Activated CD4-positive, alpha-beta T cell treated with anti-CD3 and anti-CD28 coated beads, Interleukin-2, amount 50 U/mL, for 4 hours (primary cell): ENCODE measurements around the gene FAM110D.
A peak's percentile ranks its signal among the peaks of the same experiment; 100 is the strongest.

ENCODE experiments used
- DNase-seq, 2 experiments: peaks; one replicate each; pipeline ENCODE4 v3.0.0-alpha.2; 2020

FAM110D gene

DNA sequence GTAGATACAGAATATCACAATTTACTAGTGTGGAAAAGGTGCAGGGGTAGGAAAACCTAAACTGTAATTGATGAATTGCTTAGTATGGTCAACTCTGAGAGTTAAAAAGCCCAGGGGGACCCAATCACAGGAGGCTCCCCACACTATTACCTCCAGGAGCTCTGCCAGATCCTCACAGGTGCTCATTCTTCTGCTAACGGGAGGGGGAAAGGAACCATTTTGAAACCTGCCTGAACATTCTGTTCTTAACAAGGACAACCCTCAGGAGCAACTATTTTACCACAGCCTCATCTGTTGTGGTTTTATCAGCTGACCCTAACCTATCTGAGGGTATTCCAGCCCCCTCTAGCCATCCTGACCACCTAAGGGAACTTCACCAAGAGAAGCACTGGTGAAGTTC lies 28.2 kb upstream of the FAM110D start:
- DNase-seq: no peak

DNA sequence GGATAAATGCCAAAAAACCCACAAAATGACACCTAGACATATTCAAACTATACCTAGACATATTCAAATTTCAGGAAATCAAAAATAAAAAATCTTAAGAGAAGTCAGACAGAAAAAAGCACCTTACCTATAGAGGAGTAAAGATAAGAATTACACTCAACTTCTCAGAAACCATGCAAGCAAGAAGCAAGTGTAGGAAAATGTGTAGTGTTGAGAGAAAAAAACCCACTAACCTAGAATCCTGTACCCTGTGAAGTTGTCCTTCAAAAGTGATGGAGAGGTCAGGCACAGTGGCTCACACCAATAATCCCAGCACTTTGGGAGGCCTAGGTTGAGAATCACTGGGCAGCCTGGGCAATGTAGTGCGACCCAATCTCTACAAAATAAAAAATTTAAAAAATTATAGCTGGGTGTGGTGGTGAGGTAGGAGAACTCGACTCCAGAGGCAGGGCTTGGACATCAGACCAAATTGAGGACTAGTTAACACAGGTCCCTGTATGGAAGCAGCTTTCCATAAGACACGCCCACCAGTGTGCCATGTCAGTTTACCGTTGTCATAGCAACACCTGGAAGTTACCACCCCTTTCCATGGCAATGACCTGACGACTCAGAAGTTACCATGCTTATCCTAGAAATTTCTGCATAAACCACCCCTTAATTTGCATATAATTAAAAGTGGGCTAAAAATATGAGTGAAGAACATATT lies 26.6 kb upstream of the FAM110D start:
- no peak for DNase-seq

DNA sequence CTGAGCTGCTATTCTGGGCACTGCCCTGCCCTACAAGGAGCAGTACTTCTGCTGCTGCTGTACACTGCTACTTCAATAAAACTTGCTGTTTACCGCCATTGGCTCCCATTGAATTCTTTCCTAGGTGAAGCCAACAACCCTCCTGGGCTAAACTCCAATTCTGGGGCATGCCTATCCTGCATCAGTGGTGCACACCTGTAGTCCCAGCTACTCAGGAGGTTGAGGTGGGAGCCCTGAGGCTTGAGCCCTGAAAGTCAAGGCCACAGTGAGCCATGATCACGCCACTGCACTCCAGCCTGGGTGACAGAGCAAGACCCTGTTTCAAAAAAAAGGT lies 26.1 kb upstream of the FAM110D start:
- no peak for DNase-seq

DNA sequence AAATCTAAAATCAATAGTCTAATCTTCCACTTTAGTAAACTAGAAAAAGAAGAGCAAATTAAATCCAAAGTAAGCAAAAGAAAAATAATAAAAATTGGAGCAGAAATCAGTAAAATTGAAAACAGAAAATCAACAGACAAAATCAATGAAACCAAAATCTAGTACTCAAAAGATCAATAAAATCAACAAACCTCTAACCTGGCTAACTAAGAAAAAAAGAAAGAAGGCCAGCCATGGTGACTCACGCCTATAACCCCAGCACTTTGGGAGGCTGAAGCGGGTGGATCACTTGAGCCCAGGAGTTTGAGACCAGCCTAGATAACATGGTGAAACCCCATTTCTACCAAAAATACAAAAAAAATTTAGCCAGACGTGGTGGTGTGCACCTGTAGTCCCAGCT lies 24.4 kb upstream of the FAM110D start:
- no peak for DNase-seq

DNA sequence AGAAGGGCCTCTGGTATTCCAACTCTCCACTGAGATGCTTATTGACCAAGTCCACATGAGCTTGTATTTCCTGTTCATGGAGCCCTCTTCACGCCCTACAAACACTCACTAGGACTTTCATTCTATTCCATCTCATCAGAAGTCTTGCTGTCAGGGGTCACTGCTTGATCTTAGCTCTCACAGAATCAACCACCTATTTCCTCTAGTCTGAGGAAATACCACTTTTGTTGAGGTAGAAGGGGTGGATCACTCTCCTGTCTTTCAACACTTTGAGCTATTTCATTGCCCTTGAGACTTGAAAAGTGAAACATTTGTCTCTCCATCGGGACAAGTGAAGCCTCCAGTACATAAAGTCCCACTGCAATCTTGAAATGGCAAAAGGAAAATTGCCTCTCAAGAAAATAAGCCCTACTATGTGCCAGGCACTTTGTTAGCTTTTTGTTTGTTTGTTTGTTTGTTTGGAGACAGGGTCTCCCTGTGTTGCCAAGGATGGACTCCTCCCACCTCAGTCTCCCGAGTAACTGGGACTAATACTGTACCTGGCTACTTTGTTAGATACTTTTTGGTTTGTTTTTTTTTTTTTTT lies 19.8 kb upstream of the FAM110D start:
- no peak for DNase-seq

DNA sequence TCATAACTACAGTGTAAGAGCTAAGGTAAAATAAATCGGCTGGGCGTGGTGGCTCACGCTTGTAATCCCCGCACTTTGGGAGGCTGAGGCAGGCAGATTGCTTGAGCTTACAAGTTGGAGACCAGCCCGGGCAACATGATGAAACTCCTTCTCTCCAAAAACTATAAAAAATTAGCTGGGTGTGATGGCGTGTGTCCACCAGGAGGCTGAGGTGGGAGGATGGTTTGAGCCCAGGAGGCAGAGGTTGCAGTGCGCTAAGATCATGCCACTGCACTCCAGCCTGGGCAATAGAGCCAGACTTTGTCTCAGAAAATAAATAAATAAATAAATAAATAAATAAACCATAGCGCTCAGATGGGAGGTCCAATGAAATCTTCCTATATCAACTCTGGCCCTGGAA lies 16.7 kb upstream of the FAM110D start:
- no peak for DNase-seq

DNA sequence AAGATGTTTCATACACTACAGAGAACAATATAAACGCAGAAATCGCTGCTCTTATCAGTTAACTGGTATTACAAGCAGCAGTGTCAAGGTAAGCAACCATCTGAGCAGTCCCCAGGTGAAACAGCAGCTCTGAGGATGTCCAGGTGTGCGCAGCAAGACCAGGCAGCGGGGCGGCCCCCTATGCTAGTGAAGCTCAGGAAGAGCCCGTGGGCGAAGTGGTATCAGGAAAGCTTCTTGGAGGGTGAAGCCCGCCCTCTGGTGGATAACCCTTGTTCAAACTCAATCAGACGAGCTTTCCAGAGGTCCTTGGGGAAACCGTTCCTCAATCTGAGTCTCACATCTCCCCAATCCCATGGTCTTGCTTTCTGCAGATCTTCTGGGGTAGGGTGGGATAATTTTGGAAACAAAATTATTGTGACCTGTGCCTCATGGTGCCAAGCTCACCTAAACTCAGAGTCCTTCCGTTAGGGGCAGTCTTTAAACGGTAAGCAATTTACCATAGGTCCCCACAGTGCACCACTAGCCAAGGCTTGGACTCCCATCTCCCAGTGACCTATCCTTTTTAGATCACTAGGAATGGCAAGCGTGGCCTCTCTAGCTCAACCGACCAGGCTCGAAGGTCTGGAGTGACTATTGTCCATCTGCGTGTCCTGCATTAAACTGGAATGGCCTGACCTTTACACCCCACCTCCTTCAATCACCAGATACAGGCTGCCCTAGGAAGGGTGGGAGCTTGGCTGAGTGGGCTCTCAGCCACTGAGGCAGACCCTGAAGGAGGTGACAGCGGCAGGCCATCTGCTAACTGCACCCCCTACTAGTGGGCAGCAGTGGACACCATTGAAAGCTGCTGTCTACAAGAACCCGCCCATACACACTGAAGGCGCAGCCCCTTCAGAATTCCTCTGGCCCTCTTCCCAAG lies 13.6 kb upstream of the FAM110D start:
- peak; percentile 68 to 71 for DNase-seq

DNA sequence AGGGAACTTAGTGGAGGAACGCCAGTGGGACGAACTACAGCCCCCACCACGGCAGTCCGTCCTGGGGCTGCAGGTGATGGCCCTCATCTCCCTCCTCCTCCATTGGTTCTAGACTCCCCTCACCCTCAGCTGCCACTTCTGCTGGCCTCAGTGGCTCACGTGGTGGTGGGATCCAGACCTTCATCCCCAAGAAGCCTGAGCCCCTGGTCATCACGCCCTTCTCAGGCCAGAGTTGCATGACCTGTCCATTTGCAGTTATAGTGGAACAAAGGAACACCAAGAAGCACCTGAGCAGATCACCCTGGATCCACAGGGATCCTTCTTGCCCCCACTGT lies 13.0 kb upstream of the FAM110D start:
- DNase-seq: no peak

DNA sequence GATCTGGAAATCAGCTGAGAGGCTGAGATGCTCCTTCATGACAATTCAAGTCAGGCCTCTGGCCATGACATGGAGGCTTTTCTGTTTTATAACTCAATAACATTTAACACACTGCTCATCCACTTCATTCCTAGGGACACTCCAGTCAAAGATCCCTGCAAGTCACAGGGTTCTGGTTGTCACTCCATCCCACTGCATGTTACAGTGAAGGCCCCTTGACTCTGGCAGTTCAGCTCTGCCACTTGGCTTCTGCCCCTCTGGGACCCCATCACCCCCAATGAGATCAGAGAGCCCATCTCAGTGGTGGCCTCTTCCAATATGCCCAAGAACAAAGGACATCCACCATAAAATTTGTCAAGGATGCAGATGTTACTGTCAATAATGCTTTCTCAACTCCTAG lies 10.0 kb upstream of the FAM110D start:
- DNase-seq: no peak

DNA sequence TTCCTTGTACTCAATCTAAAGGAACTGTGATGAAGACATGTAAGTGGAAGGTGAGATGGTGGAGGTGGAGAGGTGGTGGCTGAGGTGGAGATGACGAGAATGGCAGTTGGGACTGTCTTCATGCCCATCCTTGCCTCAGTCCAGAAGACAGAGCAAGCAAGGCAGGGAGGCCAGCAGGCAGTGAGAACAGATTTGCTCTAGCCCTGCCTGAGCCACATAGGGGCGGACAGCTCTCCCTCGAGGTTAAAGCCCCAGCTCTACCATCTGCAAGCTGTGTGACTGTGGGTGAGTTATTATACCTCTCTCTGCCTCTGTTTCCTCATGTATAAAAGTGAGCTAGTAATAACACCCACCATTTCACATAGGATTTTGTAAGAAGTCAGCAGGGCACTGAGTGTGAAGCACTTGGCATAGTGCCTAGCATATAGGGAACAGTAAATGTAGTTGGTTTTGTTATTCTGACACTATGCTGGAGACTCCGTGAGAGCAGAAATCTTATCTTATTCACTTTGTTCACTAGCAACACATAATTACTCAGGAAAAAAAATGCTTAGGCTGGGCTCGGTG lies 4.8 kb upstream of the FAM110D start:
- no peak for DNase-seq

DNA sequence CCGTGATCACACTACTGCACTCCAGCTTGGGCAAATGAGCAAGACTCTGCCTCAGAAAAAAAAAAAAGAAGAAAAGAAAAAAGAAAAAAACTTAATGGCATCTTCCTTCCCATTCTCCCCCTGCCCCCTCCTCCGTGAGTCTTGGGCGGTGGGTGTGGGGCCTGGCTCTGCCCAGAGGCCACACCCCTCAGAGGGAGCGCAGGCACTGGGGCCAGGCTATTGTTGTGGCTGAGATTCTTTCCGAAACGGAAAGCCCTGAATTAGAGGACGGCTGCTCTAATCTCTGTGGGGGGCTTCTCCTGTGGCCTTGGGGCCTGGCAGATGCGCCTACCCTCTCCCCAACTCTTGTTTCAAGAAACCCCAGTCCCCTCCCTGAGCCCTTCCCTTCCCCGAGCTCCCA lies 4.1 kb upstream of the FAM110D start:
- DNase-seq: no peak

DNA sequence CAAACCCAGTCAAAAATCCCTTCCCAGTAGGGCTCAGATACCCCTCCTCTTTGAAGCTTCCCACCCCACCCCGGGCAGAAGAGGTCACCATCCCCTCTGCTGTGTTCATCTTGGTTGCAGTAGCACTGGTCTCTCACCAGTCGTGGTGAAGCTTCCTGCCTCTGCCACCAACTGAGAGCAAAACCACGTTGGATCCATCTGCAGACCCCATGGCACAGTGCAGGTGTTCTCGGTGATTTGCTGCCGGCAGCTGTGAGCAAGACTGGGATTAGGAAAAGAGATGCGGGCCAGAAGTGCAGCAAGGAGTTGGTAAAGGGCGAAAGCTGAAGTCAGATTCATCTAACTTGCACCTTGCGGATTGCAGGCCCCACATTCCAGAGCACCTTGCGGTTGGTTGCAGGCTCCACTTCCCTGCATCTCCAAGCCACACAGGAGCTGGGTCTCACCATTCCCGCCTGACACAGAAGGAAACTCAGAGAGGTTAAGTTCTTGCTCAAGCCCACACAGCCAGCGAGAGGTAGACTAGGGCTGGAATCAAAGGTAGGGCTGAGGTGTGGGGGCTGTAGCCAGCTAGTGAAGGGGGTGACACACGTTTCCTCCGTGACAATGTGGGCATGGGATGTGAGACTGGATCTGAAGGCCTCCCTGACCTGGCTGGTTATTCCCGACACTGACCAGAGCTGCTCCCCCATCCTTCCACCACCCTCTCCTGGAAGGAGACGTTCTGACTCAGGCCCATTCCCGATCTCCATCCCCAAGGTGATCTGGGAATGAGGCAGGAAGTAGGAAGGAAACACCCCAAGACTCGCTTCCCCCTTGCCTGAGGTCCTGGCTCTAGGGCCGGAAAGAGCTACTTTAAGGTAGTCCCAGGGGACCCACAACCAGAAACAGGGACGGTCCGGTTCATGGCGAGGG lies 3.3 kb upstream of the FAM110D start:
- no peak for DNase-seq

DNA sequence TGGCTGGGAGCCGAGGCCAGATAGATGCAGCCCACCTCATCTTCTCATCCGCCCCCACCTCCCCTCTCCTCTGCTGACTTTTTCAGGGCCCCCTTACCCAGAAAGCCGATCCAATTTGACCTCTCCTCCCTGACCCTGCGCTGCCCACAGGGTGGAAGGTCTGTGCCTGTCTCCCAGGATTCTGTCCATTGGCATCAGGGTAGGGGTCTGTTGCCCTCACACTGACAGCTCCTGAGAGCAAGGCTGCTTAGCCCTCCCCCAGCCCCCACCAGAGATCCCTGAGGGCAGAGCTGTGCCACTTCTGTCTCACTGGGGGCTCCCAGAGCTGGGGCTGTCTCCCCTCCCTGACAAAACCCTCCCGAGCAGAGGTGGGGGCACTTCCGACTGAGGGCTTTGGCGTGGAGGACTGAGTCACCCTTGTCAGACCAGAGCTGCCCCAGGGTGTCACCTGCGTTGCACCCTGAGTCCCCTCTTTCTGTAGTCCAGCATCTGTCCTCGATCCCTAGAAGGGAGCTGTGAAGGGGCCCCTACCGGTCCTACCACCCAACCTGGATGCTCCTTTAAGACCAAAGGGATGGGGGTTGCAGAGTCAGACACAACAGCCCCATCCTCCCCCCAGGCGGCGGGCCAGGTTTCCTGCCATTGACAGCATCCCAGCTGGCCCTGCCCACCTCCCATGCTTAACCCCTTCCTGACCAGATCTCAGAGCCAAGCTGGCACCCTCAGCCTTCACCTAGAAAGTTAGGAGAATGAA lies 2.4 kb upstream of the FAM110D start:
- no peak for DNase-seq

DNA sequence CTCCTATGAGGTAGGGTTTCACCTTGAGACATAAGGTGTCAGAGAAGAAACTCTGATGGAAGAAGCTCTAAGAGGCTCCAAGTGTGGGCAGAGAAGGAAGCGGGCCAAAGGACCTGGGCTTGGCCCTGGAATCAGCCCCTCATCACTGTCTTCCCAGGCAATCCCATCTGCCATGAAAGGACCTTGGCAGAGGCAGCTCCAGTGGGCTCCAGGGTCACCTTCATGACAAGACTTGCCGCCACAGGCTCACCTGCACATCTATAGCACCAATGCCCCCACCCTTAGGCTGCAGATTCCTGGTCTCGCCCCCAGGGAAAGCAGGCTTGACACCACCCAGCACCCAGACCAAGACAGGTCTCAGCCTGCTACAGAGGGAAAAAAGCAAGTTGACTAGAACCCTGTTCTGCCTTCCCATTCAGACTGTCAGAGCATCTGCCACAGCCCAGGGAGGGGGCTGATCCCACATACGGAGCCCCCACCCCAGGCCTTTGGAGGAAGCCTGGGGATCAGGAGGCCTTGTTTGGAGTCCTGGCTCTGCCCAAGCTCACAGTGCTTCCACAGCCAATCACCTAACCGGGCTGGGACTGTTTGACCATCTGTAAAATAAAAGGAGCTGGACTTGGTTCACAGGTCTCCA lies 490 bp upstream of the FAM110D start:
- DNase-seq: no peak

DNA sequence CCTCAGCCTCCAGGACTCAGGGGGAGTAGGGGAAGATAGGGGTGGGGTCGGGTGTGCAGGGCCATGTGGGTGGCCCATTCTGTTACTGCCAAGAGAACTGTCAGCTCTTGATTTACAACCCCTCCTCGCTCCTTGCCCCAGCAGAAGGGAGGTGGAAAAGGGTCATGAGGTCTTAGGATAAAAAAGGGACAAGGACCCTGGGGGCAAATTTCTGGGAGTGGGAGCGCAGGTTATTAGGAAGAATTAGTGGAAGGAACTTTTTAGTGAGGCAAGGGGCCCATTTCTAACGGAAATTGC lies 812 bp downstream of the FAM110D start:
- no peak for DNase-seq

DNA sequence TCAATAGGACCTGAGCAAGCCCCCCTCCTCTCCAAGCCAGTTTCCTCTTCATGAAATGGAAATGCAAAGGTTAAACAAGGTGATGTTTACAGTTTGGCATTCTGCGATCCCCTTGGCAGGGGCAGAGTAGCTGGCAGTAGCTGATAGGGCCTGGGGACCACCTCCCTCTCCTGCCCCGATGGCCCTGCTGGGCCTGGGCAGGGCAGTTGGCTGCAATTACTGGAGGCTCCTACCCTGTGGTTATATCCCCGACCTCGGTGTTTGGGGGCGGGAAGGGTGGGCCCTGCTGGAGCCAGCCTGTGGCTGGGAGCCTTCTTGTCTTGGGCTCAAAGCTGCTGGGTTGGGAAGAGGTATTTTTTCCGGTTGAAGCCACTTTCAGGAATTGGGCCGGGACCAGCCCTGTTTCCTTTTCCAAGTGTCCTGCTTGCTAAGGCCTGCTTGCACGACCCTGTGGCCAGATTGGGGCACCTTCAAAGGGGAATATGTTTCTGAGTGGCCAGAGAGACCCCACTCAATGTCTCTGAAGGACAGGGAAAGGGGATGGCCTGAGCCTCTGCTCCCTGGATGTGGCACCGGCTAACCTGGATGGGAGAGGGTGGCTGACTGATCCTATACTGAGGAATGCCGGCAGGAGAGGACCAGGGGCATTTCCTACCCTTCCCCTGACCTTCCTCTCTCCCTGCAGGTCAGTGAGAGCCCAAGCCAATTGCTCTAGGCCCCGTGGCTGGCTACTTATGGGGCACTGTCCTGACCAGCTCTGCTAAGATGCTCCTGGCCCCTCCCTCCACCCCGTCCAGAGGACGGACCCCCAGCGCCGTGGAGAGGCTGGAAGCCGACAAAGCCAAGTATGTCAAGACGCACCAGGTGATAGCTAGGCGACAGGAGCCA lies 1.9 kb downstream of the FAM110D start:
- DNase-seq: no peak

DNA sequence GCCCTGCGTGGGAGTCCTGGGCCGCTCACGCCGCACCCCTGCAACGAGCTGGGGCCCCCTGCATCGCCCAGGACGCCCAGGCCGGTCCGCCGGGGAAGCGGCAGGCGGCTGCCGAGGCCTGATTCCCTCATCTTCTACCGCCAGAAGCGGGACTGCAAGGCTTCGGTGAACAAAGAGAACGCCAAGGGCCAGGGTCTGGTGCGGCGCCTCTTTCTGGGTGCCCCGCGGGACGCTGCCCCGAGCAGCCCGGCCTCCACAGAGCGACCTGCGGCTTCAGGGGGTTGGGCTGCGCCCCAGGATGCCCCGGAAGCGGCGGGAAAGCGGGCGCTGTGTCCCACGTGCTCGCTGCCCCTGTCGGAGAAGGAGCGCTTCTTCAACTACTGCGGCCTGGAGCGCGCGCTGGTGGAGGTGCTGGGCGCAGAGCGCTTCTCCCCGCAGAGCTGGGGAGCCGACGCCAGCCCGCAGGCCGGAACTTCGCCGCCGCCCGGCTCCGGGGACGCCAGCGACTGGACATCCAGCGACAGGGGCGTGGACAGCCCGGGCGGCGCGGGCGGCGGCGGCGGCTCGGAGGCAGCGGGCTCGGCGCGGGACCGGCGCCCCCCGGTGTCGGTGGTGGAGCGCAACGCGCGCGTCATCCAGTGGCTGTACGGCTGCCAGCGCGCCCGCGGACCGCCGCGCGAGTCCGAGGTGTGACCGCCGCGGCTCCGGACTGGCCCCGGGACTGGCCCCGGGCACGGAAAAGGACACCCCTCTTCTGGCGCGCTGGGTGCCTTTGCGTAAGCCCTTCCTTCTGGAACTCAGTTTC lies 2.7 kb downstream of the FAM110D start:
- DNase-seq: peak in 1 of 2 experiments; percentile 23

DNA sequence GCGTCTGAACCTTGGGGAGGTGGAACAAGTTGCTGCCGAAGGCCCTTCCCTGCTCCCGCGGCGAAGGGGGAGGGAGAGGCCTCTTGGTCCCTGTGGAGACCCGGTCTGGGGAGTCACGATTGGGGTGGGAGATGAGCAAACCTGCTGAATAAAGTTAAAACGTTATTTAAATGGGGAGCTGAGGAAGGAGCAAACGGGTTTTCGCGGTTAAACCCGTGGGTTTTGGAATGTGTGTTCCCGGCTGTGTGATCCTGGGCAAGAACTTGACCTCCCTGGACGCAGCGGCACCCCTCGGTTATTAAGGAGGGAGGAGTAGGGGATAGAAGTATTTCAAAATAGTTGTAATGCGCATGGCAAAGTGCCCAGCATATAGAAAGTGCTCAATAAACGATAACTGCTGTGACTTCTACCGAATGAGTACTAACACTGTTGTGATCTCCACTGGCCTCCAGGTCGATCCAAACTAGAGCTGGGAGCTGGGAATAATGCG lies 3.4 kb downstream of the FAM110D start:
- DNase-seq: no peak

DNA sequence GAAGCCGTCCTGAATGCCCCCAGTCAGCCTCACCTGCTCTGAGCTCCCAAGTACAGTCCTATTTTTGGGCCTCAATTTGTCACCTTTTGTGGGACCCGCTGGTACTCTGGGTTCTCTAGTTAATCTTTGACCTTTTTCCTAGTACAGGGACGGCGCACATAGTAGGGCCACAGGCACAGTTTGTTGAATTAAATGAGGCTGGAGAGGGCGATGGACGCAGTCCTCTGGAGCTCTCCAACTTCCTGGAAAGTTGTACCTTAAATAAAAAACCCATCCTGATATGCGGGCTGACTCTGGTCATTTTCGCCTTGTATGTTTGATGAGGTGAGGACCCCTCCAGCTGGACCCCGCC lies 4.8 kb downstream of the FAM110D start:
- no peak for DNase-seq
